Pericardium fibroblast (primary cell): ENCODE data around the gene MSH3. TPM values are rescaled to one million over a fixed set of nuclear protein-coding genes. Genes with fewer than 3 reads are reported as not detected.

Source experiments
- total RNA-seq: library from RNA; depleted of rRNA; stranded (reverse); fragments of >200 nt; gene quantifications from 2 replicates; pipeline ENCODE4 v1.2.3, GENCODE V29; 2015

The MSH3 gene
- 7.3 and 12.0 TPM in 2 replicates for total RNA-seq

DNA sequence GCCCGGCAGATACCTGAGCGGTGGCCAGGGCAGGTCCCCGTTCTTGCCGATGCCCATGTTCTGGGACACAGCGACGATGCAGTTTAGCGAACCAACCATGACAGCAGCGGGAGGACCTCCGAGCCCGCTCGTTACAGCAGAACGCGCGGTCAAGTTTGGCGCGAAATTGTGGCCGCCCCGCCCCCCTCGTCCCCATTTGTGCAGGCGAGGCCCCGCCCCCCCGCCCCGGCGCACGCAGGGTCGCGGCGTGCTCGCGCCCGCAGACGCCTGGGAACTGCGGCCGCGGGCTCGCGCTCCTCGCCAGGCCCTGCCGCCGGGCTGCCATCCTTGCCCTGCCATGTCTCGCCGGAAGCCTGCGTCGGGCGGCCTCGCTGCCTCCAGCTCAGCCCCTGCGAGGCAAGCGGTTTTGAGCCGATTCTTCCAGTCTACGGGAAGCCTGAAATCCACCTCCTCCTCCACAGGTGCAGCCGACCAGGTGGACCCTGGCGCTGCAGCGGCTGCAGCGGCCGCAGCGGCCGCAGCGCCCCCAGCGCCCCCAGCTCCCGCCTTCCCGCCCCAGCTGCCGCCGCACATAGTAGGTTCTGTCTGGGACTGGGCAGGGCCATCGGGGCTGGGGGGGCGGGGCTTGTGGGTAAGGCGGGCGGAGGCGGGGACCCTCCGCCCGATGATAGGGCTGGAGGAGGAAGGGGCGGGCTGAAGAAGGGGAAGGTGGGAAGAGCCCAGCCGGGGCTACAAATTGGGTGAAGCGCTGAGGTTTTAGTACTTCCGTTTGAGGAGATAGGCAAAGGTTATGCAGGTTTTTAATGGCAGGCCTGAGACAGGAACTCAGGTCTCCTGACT is at the start of gene MSH3, which contains the start of gene DHFR:
Gene MSH3 (plus strand): TSS at position 262 of the 840 bp plus-strand sequence. CDS start 76 bp downstream, at position 338.
Gene DHFR (minus strand): TSS at position 593 of the 840 bp plus-strand sequence. CDS start 494 bp downstream, at position 99.

Other genes with a start within 250 kb of the MSH3 start
- 14.7 and 15.9 TPM in 2 replicates for gene ZFYVE16, start 246.6 kb upstream of the MSH3 start, total RNA-seq
- gene FAM151B, start 166.6 kb upstream of the MSH3 start, total RNA-seq = 1.4 and 3.2 TPM in 2 replicates
- not detected in 2 replicates for gene ANKRD34B, start 84.4 kb upstream of the MSH3 start, total RNA-seq
- 4.1 and 10.0 TPM in 2 replicates for gene DHFR, start 331 bp downstream of the MSH3 start, total RNA-seq